ENCODE results near the gene PPIE. TPM values are rescaled to one million over a fixed set of nuclear protein-coding genes. Genes with fewer than 3 reads are reported as not detected.

The PPIE gene
- total RNA-seq, 1 experiment from 2014 or later: 73.8 TPM

DNA sequence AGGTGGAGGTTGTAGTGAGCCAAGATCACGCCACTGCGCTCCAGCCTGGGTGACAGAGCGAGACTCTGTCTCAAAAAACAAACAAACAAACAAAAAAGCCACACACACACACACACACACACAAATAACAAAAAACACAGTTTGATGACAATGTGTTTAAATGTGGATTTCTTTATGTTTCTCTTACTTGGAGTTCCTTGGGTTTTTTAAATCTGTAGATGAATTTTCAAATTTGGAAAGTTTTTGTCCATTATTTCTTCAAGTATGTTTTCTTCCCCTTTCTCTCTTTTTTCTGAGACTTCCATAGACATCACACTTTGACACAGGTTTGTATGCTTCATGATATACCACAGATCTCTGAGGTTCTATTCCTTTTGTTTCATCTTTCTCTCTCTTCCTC lies 12.1 kb upstream of the PPIE start (continued):
- TF ChIP-seq, protein P1, sequence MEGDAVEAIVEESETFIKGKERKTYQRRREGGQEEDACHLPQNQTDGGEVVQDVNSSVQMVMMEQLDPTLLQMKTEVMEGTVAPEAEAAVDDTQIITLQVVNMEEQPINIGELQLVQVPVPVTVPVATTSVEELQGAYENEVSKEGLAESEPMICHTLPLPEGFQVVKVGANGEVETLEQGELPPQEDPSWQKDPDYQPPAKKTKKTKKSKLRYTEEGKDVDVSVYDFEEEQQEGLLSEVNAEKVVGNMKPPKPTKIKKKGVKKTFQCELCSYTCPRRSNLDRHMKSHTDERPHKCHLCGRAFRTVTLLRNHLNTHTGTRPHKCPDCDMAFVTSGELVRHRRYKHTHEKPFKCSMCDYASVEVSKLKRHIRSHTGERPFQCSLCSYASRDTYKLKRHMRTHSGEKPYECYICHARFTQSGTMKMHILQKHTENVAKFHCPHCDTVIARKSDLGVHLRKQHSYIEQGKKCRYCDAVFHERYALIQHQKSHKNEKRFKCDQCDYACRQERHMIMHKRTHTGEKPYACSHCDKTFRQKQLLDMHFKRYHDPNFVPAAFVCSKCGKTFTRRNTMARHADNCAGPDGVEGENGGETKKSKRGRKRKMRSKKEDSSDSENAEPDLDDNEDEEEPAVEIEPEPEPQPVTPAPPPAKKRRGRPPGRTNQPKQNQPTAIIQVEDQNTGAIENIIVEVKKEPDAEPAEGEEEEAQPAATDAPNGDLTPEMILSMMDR (IDR thresholded peaks at IDR 0.05 in 2 of 3, conservative IDR thresholded peaks at IDR 0.05 in 1 of 3; ENCODE audit: borderline replicate concordance in 1 of 3, insufficient read depth in 1 of 3, low read depth in 2 of 3, low read length in 2 of 3): no peak
- TF ChIP-seq JUND (IDR thresholded peaks at IDR 0.05) (no peak), ELF1 (IDR thresholded peaks at IDR 0.05; ENCODE audit: borderline replicate concordance, low read depth) (no peak), EZH2phosphoT487 (IDR thresholded peaks at IDR 0.05; ENCODE audit: borderline replicate concordance) (no peak), CBX3 (IDR thresholded peaks at IDR 0.05; ENCODE audit: low read depth) (no peak), EGR1 (IDR thresholded peaks at IDR 0.05; ENCODE audit: low read depth) (no peak), ZNF274 (IDR thresholded peaks at IDR 0.05; ENCODE audit: low read depth, low read length) (no peak), ZFX (IDR thresholded peaks at IDR 0.05) (no peak), POLR2A (IDR thresholded peaks at IDR 0.05; ENCODE audit: borderline replicate concordance, extremely low read depth, insufficient read depth, insufficient read length) (no peak)

DNA sequence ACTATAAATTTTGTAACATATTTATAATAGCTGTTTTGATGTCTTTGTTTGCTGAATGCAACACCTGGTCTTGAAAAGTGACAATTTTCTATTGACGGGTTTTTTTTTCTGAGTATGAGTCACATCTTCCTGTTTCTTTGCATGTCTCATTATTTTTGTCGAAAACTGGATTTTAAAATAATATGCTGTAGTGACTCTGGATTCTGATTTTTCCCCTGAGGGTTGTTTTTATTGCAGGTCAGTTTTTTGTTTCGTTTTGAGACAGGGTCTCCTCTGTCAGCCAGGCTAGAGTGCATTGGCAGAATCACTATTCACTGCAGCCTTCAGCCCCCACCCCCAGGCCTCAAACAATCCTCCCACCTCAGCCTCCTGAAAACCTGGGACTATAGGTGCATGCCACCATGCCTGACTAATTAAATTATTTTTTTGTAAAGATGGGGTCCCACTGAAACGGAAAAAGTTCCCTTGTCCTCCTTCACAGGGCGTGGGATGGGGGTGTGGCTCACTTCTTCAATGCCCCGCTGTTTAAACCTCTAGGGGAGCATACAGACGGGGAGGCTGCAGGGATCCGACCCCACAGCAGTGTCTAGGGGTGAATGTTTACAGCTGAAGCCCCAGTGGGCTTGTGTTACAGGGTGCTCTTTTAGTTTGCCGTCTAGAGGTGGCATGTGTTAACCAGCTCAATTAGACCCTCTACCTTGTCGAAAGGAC lies 11.3 kb upstream of the PPIE start:
- Histone ChIP-seq H3K79me2 (ENCODE audit: insufficient read depth, low read length) (no peaks in the 10 kb centered on the region), H3K36me3 (ENCODE audit: control insufficient read depth in 1 of 2, insufficient read depth in 2 of 2, low read length in 2 of 2) (no peaks in the 10 kb centered on the region), H3K27me3 (ENCODE audit: insufficient read depth, low read length) (peaks cover 20% of the 10 kb centered on the region), H3K9ac (ENCODE audit: low read length) (no peak overlapping the region), H2AFZ (ENCODE audit: low read depth, low read length, poor library complexity, severe bottlenecking) (no peak overlapping the region), H3K9me3 (ENCODE audit: control insufficient read depth in 1 of 2, insufficient read depth in 1 of 2, low read depth in 1 of 2, low read length in 2 of 2) (no peaks in the 10 kb centered on the region), H4K20me1 (ENCODE audit: insufficient read depth) (no peaks in the 10 kb centered on the region), H3K4me2 (ENCODE audit: low read length) (no peak overlapping the region), H3K4me3 (replicated peaks in 1 of 2; ENCODE audit: low read depth in 1 of 2, low read length in 2 of 2) (no peak overlapping the region), H3K4me1 (ENCODE audit: control insufficient read depth in 1 of 2, insufficient read depth in 2 of 2, low read length in 2 of 2) (no peaks in the 10 kb centered on the region), H3K27ac (ENCODE audit: low read depth, low read length) (no peak overlapping the region), H3K9me2 (ENCODE audit: insufficient read depth) (no peaks in the 10 kb centered on the region)
- ATAC-seq (no peak), DNase-seq (ENCODE audit: low read depth, low spot score) (no peak)
- intact Hi-C loops (cut with micrococcal nuclease): no loop called here
- TF ChIP-seq ELF1 (IDR thresholded peaks at IDR 0.05; ENCODE audit: borderline replicate concordance, low read depth): no peak
- no peak for TF ChIP-seq POLR2A (IDR thresholded peaks at IDR 0.05; ENCODE audit: borderline replicate concordance, extremely low read depth, insufficient read depth, insufficient read length)
- no peak for TF ChIP-seq YY1 (IDR thresholded peaks at IDR 0.05; ENCODE audit: extremely low read depth, insufficient replicate concordance, low read depth, low read length)
- TF ChIP-seq, protein P2, sequence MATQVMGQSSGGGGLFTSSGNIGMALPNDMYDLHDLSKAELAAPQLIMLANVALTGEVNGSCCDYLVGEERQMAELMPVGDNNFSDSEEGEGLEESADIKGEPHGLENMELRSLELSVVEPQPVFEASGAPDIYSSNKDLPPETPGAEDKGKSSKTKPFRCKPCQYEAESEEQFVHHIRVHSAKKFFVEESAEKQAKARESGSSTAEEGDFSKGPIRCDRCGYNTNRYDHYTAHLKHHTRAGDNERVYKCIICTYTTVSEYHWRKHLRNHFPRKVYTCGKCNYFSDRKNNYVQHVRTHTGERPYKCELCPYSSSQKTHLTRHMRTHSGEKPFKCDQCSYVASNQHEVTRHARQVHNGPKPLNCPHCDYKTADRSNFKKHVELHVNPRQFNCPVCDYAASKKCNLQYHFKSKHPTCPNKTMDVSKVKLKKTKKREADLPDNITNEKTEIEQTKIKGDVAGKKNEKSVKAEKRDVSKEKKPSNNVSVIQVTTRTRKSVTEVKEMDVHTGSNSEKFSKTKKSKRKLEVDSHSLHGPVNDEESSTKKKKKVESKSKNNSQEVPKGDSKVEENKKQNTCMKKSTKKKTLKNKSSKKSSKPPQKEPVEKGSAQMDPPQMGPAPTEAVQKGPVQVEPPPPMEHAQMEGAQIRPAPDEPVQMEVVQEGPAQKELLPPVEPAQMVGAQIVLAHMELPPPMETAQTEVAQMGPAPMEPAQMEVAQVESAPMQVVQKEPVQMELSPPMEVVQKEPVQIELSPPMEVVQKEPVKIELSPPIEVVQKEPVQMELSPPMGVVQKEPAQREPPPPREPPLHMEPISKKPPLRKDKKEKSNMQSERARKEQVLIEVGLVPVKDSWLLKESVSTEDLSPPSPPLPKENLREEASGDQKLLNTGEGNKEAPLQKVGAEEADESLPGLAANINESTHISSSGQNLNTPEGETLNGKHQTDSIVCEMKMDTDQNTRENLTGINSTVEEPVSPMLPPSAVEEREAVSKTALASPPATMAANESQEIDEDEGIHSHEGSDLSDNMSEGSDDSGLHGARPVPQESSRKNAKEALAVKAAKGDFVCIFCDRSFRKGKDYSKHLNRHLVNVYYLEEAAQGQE (IDR thresholded peaks at IDR 0.05; ENCODE audit: low read depth): no peak
- TF ChIP-seq, protein P3, sequence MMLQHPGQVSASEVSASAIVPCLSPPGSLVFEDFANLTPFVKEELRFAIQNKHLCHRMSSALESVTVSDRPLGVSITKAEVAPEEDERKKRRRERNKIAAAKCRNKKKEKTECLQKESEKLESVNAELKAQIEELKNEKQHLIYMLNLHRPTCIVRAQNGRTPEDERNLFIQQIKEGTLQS (IDR thresholded peaks at IDR 0.05): no peak
- no peak for TF ChIP-seq EZH2phosphoT487 (IDR thresholded peaks at IDR 0.05; ENCODE audit: borderline replicate concordance)
- no peak for TF ChIP-seq ZFX (IDR thresholded peaks at IDR 0.05)
- TF ChIP-seq, protein P1 (IDR thresholded peaks at IDR 0.05 in 2 of 3, conservative IDR thresholded peaks at IDR 0.05 in 1 of 3; ENCODE audit: borderline replicate concordance in 1 of 3, insufficient read depth in 1 of 3, low read depth in 2 of 3, low read length in 2 of 3): no peak
- no peak for TF ChIP-seq CBX3 (IDR thresholded peaks at IDR 0.05; ENCODE audit: low read depth)
- no peak for TF ChIP-seq POLR2AphosphoS5 (IDR thresholded peaks at IDR 0.05; ENCODE audit: low read depth, low read length)
- no peak for TF ChIP-seq SP1 (IDR thresholded peaks at IDR 0.05; ENCODE audit: low read depth)
- no peak for TF ChIP-seq FOSL1 (IDR thresholded peaks at IDR 0.05; ENCODE audit: low read depth)
- TF ChIP-seq CEBPB (IDR thresholded peaks at IDR 0.05; ENCODE audit: low read depth): no peak
- RAD21 ChIA-PET (ENCODE audit: low non-redundant PET in 1 of 2, low total read pairs in 2 of 2, uncharacterized antibody in 2 of 2, unreplicated experiment in 2 of 2): no interaction called here
- BruUV-seq (replicated peaks): no TSS peak
- POLR2A ChIA-PET: no interaction called here
- CTCF ChIA-PET: no interaction called here

Data from HCT116 (cell line).